HFFc6 (cell line): ENCODE measurements around the gene NSG1. TPM values are rescaled to one million over a fixed set of nuclear protein-coding genes. Genes with fewer than 3 reads are reported as not detected.

Experiments used
- DNase-seq: peaks from one replicate; pipeline ENCODE4 v3.0.0-alpha.2; 2018
- H3K27ac Mint-ChIP-seq: 2 replicates; pipeline ENCODE4 v1.8.0; 2020; ENCODE audit warnings: mild to moderate bottlenecking, mixed read lengths
- H3K27me3 Mint-ChIP-seq: 2 replicates; pipeline ENCODE4 v1.8.0; 2021; ENCODE audit warnings: mild to moderate bottlenecking, moderate library complexity, mixed read lengths; ENCODE audit not compliant: insufficient read depth
- H3K36me3 Mint-ChIP-seq: 2 replicates; pipeline ENCODE4 v1.8.0; 2021; ENCODE audit warnings: low read depth, mixed read lengths
- H3K4me1 Mint-ChIP-seq: 2 replicates; pipeline ENCODE4 v1.8.0; 2020; ENCODE audit warnings: low read depth, mixed read lengths
- H3K4me3 Mint-ChIP-seq: 2 replicates; pipeline ENCODE4 v1.8.0; 2020; ENCODE audit warnings: mild to moderate bottlenecking, moderate library complexity, mixed read lengths
- H3K9me3 Mint-ChIP-seq: 2 replicates; pipeline ENCODE4 v1.8.0; 2020; ENCODE audit warnings: mild to moderate bottlenecking, mixed read lengths
- total RNA-seq, 6 experiments: library from RNA; stranded (reverse); fragmentation: NEBNext Ultra II Directional; extraction: Animal tissue kit (Norgen Biotek cat#: 25700); gene quantifications; 2 replicates in 1 of 6; 3 replicates in 5 of 6; pipeline ENCODE4 v1.2.3, GENCODE V29; 2021
- TF ChIP-seq, protein P1 (sequence below): fragments of 200-600 bp; sonication (generic); IDR thresholded peaks from 2 replicates; pipeline ENCODE4 v1.5.0; 2021; ENCODE audit warnings: antibody characterized with exemption, mild to moderate bottlenecking

NSG1 gene
- total RNA-seq, 6 experiments from 2014 or later: 0.13 to 0.14 TPM; not detected in 4

DNA sequence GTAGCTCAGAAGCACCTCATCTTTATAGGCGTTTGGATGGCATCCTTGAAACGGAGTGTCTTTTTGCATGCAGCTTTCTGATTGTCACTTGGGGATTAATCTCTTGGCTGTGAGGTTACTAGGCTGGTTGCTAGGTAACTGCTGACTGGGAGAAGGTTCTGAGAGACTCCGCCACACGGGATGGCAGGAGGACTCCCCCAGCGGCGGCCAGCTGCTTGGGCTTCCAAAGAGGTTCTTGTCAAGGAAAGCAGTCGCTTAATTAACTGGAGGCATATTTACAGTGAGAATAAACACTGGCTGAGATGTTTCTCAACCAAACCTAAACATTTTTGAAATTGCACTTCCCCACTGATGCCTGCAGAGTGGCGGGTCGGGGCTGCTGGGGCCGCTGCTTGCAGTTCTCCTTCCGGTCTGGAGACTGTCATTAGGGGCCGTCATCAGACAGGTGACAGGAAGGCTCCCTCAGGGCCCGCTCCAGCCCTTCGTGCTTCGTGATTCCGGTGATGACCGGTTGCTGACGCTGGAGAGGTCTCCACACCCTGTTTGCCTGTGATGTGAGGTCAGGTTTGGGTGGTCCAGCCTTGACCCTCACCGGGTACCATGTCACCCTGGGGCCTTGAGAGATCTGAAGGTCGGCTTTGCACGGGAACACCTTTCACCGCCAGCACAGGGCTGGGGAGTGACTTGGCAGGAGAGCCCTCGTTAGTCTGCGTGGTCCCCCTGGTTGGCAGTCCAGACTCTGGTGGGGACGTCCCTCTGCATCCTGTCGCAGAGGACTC, 9.1 kb downstream of the NSG1 start:
- peaks cover 49% of the 10 kb centered on the region for H3K27me3 Mint-ChIP-seq
- peaks cover 6% of the 10 kb centered on the region; the same call in 1 of the 2 replicates for H3K4me1 Mint-ChIP-seq
- peaks cover 8% of the 10 kb centered on the region for H3K9me3 Mint-ChIP-seq
- no peaks in the 10 kb centered on the region for H3K36me3 Mint-ChIP-seq
- TF ChIP-seq, protein P1, sequence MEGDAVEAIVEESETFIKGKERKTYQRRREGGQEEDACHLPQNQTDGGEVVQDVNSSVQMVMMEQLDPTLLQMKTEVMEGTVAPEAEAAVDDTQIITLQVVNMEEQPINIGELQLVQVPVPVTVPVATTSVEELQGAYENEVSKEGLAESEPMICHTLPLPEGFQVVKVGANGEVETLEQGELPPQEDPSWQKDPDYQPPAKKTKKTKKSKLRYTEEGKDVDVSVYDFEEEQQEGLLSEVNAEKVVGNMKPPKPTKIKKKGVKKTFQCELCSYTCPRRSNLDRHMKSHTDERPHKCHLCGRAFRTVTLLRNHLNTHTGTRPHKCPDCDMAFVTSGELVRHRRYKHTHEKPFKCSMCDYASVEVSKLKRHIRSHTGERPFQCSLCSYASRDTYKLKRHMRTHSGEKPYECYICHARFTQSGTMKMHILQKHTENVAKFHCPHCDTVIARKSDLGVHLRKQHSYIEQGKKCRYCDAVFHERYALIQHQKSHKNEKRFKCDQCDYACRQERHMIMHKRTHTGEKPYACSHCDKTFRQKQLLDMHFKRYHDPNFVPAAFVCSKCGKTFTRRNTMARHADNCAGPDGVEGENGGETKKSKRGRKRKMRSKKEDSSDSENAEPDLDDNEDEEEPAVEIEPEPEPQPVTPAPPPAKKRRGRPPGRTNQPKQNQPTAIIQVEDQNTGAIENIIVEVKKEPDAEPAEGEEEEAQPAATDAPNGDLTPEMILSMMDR: peak; percentile 18; the same call in 1 of the 2 replicates
- no peak overlapping the region for H3K4me3 Mint-ChIP-seq
- no peak overlapping the region for H3K27ac Mint-ChIP-seq
- peak; percentile 29 for DNase-seq

DNA sequence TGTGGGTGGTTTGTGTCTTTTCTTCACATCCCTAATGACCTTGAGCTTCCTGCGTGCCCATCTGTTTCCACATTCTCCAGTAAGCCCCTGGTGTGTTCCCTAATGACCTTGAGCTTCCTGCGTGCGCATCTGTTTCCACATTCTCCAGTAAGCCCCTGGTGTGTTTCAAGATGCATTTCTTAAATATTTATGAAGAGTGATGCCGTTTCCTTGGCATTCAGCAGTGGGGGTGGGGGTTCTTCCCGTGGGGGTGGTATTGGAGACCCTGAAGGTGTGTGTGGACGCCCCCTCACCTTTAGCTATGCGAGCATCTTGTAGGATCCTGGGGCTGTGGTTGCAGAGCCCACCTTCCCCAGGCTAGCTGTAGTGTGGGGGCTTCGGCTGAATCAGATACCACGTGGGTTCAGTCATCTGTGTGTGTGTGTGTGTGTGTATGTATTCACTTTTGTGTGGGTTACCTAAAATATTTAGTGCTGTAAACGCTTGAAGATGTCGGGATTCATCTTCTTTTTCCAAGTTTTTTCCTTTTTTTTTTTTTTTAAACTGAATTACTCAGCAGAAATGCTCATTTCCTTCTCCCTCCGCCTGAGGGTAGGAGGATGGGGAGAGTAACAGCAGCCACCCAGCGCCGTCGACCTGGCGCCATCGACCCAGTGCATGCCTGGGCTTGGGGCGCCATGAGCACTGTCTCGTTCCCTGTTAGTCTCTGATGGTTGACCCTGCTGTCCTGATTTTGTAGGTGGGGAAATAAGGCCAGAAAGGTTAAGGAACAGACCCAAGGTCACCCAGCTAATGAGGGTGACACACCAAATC, 9.9 kb downstream of the NSG1 start:
- Mint-ChIP-seq H3K9me3 (peaks cover 8% of the 10 kb centered on the region), H3K4me1 (peaks cover 6% of the 10 kb centered on the region; the same call in 1 of the 2 replicates), H3K27me3 (peaks cover 50% of the 10 kb centered on the region), H3K4me3 (no peak overlapping the region), H3K36me3 (no peaks in the 10 kb centered on the region), H3K27ac (no peak overlapping the region)
- no peak for DNase-seq
- TF ChIP-seq, protein P1: no peak

DNA sequence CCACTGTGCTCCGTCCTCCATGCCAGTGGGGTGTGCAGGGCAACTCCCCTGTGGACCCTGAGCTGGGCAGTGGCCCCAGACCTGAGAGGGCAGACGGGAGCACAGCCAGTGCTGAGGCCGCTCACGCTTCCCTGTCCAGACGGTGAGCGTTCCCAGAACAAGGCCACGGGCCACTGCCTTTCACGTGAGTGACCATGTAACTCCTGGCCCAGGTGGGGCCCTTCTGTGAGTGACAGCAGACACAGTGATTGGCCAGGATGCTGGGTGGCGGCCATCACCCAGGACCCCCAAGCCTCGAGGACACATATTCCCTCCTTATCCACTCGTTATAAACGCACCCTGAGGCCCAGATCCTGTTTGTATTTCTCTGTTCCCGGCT, 10.5 kb downstream of the NSG1 start:
- DNase-seq: no peak
- Mint-ChIP-seq H3K27ac (no peak overlapping the region), H3K4me3 (no peak overlapping the region), H3K36me3 (no peaks in the 10 kb centered on the region), H3K4me1 (peaks cover 6% of the 10 kb centered on the region; the same call in 1 of the 2 replicates), H3K27me3 (peaks cover 47% of the 10 kb centered on the region), H3K9me3 (peaks cover 8% of the 10 kb centered on the region)
- TF ChIP-seq, protein P1: no peak

DNA sequence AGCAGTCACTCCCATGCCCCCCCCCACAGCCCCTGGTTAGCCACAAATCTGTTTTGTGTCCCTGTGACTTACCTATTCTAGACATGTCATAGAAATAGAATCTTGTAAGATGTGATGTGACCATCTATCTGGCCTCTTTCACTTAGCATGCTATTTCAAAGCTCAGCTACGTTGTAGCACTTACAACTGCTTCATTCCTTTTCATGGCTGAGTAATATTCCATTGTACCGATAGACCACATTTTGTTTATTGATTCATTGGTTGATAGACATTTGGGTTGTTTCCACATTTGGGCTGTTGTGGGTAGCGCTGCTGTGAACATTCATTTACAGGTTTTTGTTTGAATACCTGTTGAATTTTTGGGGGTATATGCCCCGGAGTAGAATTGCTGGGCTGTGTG, 11.5 kb downstream of the NSG1 start:
- TF ChIP-seq, protein P1: no peak
- no peak overlapping the region for H3K27ac Mint-ChIP-seq
- H3K36me3 Mint-ChIP-seq: no peaks in the 10 kb centered on the region
- H3K4me3 Mint-ChIP-seq: no peak overlapping the region
- H3K4me1 Mint-ChIP-seq: peaks cover 16% of the 10 kb centered on the region
- DNase-seq: no peak
- peaks cover 8% of the 10 kb centered on the region for H3K9me3 Mint-ChIP-seq
- peaks cover 51% of the 10 kb centered on the region for H3K27me3 Mint-ChIP-seq

DNA sequence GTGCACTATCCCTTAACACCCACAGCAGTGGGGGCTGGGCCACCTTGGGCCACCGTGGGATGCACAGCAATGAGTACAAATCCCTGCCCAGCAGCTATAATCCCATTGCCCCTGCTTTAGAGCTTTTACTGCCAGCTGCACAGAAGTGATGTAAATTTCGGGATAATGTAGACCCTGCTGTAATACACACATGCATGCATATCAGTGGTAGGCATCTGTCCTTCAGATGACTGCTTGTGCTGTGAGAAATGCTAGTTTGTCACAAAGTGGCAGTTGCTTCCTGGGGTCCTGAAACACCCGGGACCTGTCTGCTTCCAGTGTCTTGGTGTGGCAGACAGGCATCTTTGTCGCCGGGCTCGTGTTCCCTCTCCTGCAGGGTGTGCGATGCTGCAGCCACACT, 14.1 kb downstream of the NSG1 start:
- H3K9me3 Mint-ChIP-seq: peaks cover 8% of the 10 kb centered on the region
- H3K27ac Mint-ChIP-seq: no peak overlapping the region
- no peaks in the 10 kb centered on the region for H3K36me3 Mint-ChIP-seq
- TF ChIP-seq, protein P1: no peak
- DNase-seq: no peak
- H3K4me3 Mint-ChIP-seq: no peak overlapping the region
- peaks cover 50% of the 10 kb centered on the region for H3K27me3 Mint-ChIP-seq
- peaks cover 12% of the 10 kb centered on the region for H3K4me1 Mint-ChIP-seq
